CD14-positive monocyte (primary cell): ENCODE results near the gene BLZF1. TPM values are rescaled to one million over a fixed set of nuclear protein-coding genes. Genes with fewer than 3 reads are reported as not detected.

Experiments
- DNase-seq, 3 donors: peaks; one replicate each; pipeline ENCODE4 v3.0.0-alpha.2; 2011 to 2022
- H2AFZ ChIP-seq: 2 replicates; pipeline ENCODE4 v1.6.0; 2012; ENCODE audit warnings: mild to moderate bottlenecking, low read depth, low read length, inconsistent platforms; ENCODE audit not compliant: insufficient read depth, poor library complexity, severe bottlenecking
- H3K27ac ChIP-seq, 2 donors: 1 replicate in 1 of 2; 2 replicates in 1 of 2; pipeline ENCODE4 v1.5.1; 2012 to 2013; ENCODE audit warnings: low read length in 2 of 2, control low read depth in 1 of 2, inconsistent platforms in 1 of 2, low read depth in 1 of 2, mild to moderate bottlenecking in 1 of 2
- H3K27me3 ChIP-seq, 2 donors: one replicate each; pipeline versions ENCODE4 v1.6.0 to v1.6.1; 2011 to 2013; ENCODE audit warnings: low read length in 2 of 2; ENCODE audit not compliant: control insufficient read depth in 2 of 2, insufficient read depth in 2 of 2
- H3K36me3 ChIP-seq, 2 donors: replicated peaks in 1 of 2; 1 replicate in 1 of 2; 2 replicates in 1 of 2; pipeline versions ENCODE4 v1.5.1 to v1.6.1; 2012 to 2013; ENCODE audit warnings: low read length in 2 of 2, control low read depth in 1 of 2, inconsistent platforms in 1 of 2, mild to moderate bottlenecking in 1 of 2; ENCODE audit not compliant: insufficient read depth in 2 of 2, control insufficient read depth in 1 of 2
- H3K4me1 ChIP-seq, 2 donors: 1 replicate in 1 of 2; 2 replicates in 1 of 2; pipeline versions ENCODE4 v1.5.1 to v1.6.1; 2012 to 2013; ENCODE audit warnings: low read length in 2 of 2, control low read depth in 1 of 2, inconsistent platforms in 1 of 2, mild to moderate bottlenecking in 1 of 2, moderate library complexity in 1 of 2; ENCODE audit not compliant: insufficient read depth in 2 of 2, control insufficient read depth in 1 of 2
- H3K4me2 ChIP-seq: replicated peaks from 2 replicates; pipeline ENCODE3; 2012; ENCODE audit warnings: low read length, moderate library complexity, mild to moderate bottlenecking; ENCODE audit not compliant: poor library complexity, severe bottlenecking; ENCODE audit errors: extremely low read depth
- H3K4me3 ChIP-seq, 3 experiments: fragments of 200-600 bp in 1 of 3; sonication (generic) in 1 of 3; replicated peaks in 1 of 3; 1 replicate in 2 of 3; 2 replicates in 1 of 3; pipeline ENCODE4 v1.5.1; 2011 to 2013; ENCODE audit warnings: low read length in 3 of 3, mild to moderate bottlenecking in 3 of 3, control low read depth in 2 of 3, low read depth in 2 of 3, inconsistent platforms in 1 of 3, moderate library complexity in 1 of 3
- H3K79me2 ChIP-seq: 2 replicates; pipeline ENCODE4 v1.6.0; 2012; ENCODE audit warnings: mild to moderate bottlenecking, control low read depth, inconsistent platforms, low read length, moderate library complexity; ENCODE audit not compliant: insufficient read depth
- H3K9ac ChIP-seq: 2 replicates; pipeline ENCODE4 v1.6.0; 2017; ENCODE audit warnings: low read length, mild to moderate bottlenecking; ENCODE audit not compliant: insufficient read depth, poor library complexity, severe bottlenecking
- H3K9me3 ChIP-seq, 2 donors: replicated peaks in 1 of 2; 1 replicate in 1 of 2; 2 replicates in 1 of 2; pipeline versions ENCODE4 v1.5.1 to v1.6.1; 2012 to 2013; ENCODE audit warnings: low read length in 2 of 2, control low read depth in 1 of 2; ENCODE audit not compliant: control insufficient read depth in 1 of 2, insufficient read depth in 1 of 2
- H4K20me1 ChIP-seq: 2 replicates; pipeline ENCODE4 v1.6.0; 2012; ENCODE audit warnings: mild to moderate bottlenecking, low read length, control low read depth, moderate library complexity; ENCODE audit not compliant: insufficient read depth
- H3K27ac Mint-ChIP-seq, 7 donors: one replicate each; pipeline ENCODE4 v1.8.0; 2020; ENCODE audit warnings: mild to moderate bottlenecking in 7 of 7, mixed read lengths in 7 of 7, moderate library complexity in 6 of 7, inconsistent platforms in 2 of 7
- H3K27me3 Mint-ChIP-seq, 3 donors: one replicate each; pipeline ENCODE4 v1.8.0; 2021 to 2022; ENCODE audit warnings: low read depth in 3 of 3, mild to moderate bottlenecking in 3 of 3, mixed read lengths in 3 of 3, moderate library complexity in 3 of 3, inconsistent platforms in 1 of 3
- H3K36me3 Mint-ChIP-seq, 2 donors: one replicate each; pipeline ENCODE4 v1.8.0; 2020; ENCODE audit warnings: mixed read lengths in 2 of 2, inconsistent platforms in 1 of 2, mild to moderate bottlenecking in 1 of 2
- H3K4me1 Mint-ChIP-seq: one replicate; pipeline ENCODE4 v1.8.0; 2020; ENCODE audit warnings: mild to moderate bottlenecking, mixed read lengths
- H3K4me3 Mint-ChIP-seq, 2 donors: one replicate each; pipeline ENCODE4 v1.8.0; 2020; ENCODE audit warnings: mild to moderate bottlenecking in 2 of 2, mixed read lengths in 2 of 2, moderate library complexity in 1 of 2
- H3K9me3 Mint-ChIP-seq, 7 donors: one replicate each; pipeline ENCODE4 v1.8.0; 2020 to 2022; ENCODE audit warnings: mixed read lengths in 7 of 7, mild to moderate bottlenecking in 6 of 7, moderate library complexity in 6 of 7, inconsistent platforms in 2 of 7
- WGBS: methylation state at CpG from one replicate; pipeline ENCODE4 v1.1.5; 2013; ENCODE audit warnings: missing lambda C conversion rate; ENCODE audit not compliant: insufficient coverage; 5-methylcytosine and 5-hydroxymethylcytosine counted together
- intact Hi-C, 2 donors: fragments of 100-400 bp; cut with micrococcal nuclease; formaldehyde crosslinking; loops; one replicate each; pipeline versions ENCODE4 v1.15.0 to v1.15.1; 2023
- polyA minus RNA-seq: library from RNA; depleted of rRNA, polyadenylated mRNA; stranded (reverse); fragments of >200 nt; gene quantifications from 2 replicates; pipeline ENCODE4 v1.2.3, GENCODE V29; 2012
- polyA plus RNA-seq, 3 donors: library from polyadenylated mRNA; depleted of rRNA in 1 of 3; unstranded in 2 of 3; stranded (reverse) in 1 of 3; fragments of 300-500 nt in 2 of 3; fragments of >200 nt in 1 of 3; fragmentation: Illumina TruSeq in 2 of 3; gene quantifications; 1 replicate in 2 of 3; 2 replicates in 1 of 3; pipeline ENCODE4 v1.2.3, GENCODE V29; 2012 to 2021
- total RNA-seq, 12 experiments: library from RNA in 1 of 12; stranded (reverse) in 1 of 12; fragments of 120-200 nt in 1 of 12; gene quantifications; one replicate each; pipeline ENCODE4 v1.2.4 and lab custom pipeline; 2013 to 2026; ENCODE audit warnings: mixed read lengths in 6 of 12, inconsistent platforms in 1 of 12
- TF ChIP-seq, protein P1 (sequence below): fragments of 200-600 bp; IDR thresholded peaks from one replicate; pipeline ENCODE4 v1.8.0; 2022; ENCODE audit warnings: antibody characterized with exemption, mild to moderate bottlenecking

BLZF1 gene, protein sequence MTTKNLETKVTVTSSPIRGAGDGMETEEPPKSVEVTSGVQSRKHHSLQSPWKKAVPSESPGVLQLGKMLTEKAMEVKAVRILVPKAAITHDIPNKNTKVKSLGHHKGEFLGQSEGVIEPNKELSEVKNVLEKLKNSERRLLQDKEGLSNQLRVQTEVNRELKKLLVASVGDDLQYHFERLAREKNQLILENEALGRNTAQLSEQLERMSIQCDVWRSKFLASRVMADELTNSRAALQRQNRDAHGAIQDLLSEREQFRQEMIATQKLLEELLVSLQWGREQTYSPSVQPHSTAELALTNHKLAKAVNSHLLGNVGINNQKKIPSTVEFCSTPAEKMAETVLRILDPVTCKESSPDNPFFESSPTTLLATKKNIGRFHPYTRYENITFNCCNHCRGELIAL
- total RNA-seq (2013): 21.2 TPM
- polyA plus RNA-seq (1 to 10 TPM; 4.8 to 7.9 (median 5.5) TPM), polyA minus RNA-seq (3.9 and 4.0 TPM in 2 replicates), total RNA-seq (lab: John Stamatoyannopoulos, UW) (17.7 to 67.5 (median 26.1) reads per million in 11 experiments)

DNA sequence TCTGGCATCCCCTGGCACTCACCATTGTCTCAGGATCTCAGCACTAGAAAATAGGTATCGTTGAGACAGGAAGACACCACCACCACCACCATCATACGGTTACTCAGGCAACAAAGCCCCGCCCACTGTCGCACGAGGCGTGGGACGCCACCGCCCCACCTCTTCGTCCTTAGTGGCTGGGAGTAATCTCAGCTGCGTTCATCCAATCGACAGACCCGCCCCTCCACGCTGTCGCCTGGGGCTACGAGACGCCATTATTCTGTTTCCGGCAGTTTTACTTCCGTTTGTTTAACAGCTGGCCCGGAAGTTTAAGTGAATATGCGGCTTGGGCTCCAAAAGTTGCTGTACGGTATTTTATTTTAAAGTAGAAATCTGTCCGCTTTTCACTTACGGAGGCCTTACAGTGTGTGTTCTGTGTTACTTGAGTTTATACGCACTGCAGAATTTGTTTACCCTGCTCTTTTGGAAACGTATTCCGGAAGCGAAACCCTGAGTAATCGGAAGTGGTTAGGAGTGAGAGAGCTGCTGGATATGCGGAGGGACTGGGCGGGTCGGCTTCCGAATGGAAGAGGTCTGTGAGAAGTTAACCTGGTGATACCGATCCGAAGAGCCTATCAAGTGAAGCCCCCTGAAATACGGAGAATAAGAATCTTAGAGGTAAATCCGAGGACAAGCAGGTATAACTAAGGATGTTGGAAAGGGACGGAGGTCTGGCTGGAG lies at the start of gene BLZF1, which contains the start of gene NME7:
Gene BLZF1, plus strand, starts transcription at position 510 of the 720 bp plus-strand sequence. CDS start 1,328 bp downstream, outside the sequence.
Gene NME7, minus strand, starts transcription at position 112 of the 720 bp plus-strand sequence. Its CDS starts 87 bp downstream, at position 25.
- H3K4me3 ChIP-seq: peak within 1 kb of the TSS; percentile 76 to 100 (median 84)
- H3K4me2 ChIP-seq: peak within 1 kb of the TSS; percentile 97
- peaks cover 0 to 5% (median 5%) of the 10 kb centered on the region in 7 donors for H3K9me3 Mint-ChIP-seq
- peaks cover 0 to 3% of the 10 kb centered on the region in 2 donors for H3K9me3 ChIP-seq
- H3K36me3 ChIP-seq: peaks cover 16 to 29% of the 10 kb centered on the region in 2 donors
- intact Hi-C loops: loop anchor here in 1 of 2 donors (5.0 to 10.0 kb wide), 3 partner anchors 119 to 527 kb away; partner anchors contain the start of genes ATP1B1, SCYL3 and SLC19A2
- no peak within 1 kb of the TSS for H3K4me3 Mint-ChIP-seq
- peak; percentile 94 to 97 (median 96) for DNase-seq
- H3K27ac ChIP-seq: peak within 1 kb of the TSS; percentile 65 to 92
- WGBS: 0% methylated on average over 36 of the region's 37 CpGs
- H3K36me3 Mint-ChIP-seq: peaks cover 16 to 24% of the 10 kb centered on the region in 2 donors
- H2AFZ ChIP-seq: peak within 1 kb of the TSS; percentile 98
- no peaks in the 10 kb centered on the region for H3K27me3 Mint-ChIP-seq
- H4K20me1 ChIP-seq: no peaks in the 10 kb centered on the region
- peak within 1 kb of the TSS in 1 of 7 donors; percentile 20 for H3K27ac Mint-ChIP-seq
- H3K4me1 Mint-ChIP-seq: peaks cover 9% of the 10 kb centered on the region
- H3K79me2 ChIP-seq: peaks cover 22% of the 10 kb centered on the region
- TF ChIP-seq, protein P1, sequence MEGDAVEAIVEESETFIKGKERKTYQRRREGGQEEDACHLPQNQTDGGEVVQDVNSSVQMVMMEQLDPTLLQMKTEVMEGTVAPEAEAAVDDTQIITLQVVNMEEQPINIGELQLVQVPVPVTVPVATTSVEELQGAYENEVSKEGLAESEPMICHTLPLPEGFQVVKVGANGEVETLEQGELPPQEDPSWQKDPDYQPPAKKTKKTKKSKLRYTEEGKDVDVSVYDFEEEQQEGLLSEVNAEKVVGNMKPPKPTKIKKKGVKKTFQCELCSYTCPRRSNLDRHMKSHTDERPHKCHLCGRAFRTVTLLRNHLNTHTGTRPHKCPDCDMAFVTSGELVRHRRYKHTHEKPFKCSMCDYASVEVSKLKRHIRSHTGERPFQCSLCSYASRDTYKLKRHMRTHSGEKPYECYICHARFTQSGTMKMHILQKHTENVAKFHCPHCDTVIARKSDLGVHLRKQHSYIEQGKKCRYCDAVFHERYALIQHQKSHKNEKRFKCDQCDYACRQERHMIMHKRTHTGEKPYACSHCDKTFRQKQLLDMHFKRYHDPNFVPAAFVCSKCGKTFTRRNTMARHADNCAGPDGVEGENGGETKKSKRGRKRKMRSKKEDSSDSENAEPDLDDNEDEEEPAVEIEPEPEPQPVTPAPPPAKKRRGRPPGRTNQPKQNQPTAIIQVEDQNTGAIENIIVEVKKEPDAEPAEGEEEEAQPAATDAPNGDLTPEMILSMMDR: no peak
- peaks cover 7 to 18% of the 10 kb centered on the region in 2 donors for H3K4me1 ChIP-seq
- no peaks in the 10 kb centered on the region for H3K27me3 ChIP-seq
- peak within 1 kb of the TSS; percentile 74 for H3K9ac ChIP-seq
